ENCODE data around the gene MYCT1. TPM values are rescaled to one million over a fixed set of nuclear protein-coding genes. Genes with fewer than 3 reads are reported as not detected.

Gene MYCT1
- total RNA-seq, 1 experiment from 2014 or later = not detected

DNA sequence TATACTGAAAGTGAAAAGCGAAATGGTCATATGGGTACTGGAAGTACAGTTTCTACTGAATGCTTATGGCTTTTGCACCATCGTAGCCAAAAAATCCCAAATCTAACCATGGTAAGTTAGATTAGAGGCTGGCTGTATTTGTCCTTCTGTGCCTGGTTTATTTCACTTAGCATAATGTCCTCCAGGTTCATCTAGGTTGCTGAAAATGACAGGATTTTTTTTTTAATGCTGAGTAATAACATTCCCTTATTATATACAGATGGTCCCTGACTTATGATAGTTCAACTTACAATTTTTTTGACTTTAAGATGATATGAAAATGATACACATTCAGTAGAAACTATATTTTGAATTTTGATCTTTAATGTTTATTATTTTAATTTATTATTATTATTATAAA is 7.6 kb downstream of the MYCT1 start:
- ChIA-PET POLR2A (no interaction called here), CTCF (no interaction called here)
- Histone ChIP-seq H3K9me3 (ENCODE audit: control insufficient read depth, insufficient read depth, low read depth, low read length) (peaks cover 6% of the 10 kb centered on the region; the same call in 1 of the 2 replicates), H3K4me1 (ENCODE audit: control insufficient read depth, insufficient read depth, low read length) (no peaks in the 10 kb centered on the region), H3K27me3 (ENCODE audit: control insufficient read depth, insufficient read depth, low read length) (no peaks in the 10 kb centered on the region), H3K4me3 (ENCODE audit: low read depth in 2 of 2, low read length in 2 of 2) (no peak overlapping the region), H3K36me3 (ENCODE audit: control insufficient read depth, insufficient read depth, low read length) (no peaks in the 10 kb centered on the region), H3K27ac (ENCODE audit: low read length) (no peak overlapping the region)
- DNase-seq (ENCODE audit: low read depth, low spot score) (no peak), ATAC-seq (no peak)
- intact Hi-C loops (cut with micrococcal nuclease; ENCODE audit: unreplicated experiment) (no loop called here), in situ Hi-C loops (cut with HindIII; ENCODE audit: low pct_unique_long_range_greater_than_20kb, low sequenced_read_pairs) (no loop called here)
- TF ChIP-seq, protein P1, sequence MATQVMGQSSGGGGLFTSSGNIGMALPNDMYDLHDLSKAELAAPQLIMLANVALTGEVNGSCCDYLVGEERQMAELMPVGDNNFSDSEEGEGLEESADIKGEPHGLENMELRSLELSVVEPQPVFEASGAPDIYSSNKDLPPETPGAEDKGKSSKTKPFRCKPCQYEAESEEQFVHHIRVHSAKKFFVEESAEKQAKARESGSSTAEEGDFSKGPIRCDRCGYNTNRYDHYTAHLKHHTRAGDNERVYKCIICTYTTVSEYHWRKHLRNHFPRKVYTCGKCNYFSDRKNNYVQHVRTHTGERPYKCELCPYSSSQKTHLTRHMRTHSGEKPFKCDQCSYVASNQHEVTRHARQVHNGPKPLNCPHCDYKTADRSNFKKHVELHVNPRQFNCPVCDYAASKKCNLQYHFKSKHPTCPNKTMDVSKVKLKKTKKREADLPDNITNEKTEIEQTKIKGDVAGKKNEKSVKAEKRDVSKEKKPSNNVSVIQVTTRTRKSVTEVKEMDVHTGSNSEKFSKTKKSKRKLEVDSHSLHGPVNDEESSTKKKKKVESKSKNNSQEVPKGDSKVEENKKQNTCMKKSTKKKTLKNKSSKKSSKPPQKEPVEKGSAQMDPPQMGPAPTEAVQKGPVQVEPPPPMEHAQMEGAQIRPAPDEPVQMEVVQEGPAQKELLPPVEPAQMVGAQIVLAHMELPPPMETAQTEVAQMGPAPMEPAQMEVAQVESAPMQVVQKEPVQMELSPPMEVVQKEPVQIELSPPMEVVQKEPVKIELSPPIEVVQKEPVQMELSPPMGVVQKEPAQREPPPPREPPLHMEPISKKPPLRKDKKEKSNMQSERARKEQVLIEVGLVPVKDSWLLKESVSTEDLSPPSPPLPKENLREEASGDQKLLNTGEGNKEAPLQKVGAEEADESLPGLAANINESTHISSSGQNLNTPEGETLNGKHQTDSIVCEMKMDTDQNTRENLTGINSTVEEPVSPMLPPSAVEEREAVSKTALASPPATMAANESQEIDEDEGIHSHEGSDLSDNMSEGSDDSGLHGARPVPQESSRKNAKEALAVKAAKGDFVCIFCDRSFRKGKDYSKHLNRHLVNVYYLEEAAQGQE (IDR thresholded peaks at IDR 0.05; ENCODE audit: insufficient read depth in 1 of 2, low read depth in 2 of 2, low read length in 1 of 2) = no peak
- TF ChIP-seq, protein P2, sequence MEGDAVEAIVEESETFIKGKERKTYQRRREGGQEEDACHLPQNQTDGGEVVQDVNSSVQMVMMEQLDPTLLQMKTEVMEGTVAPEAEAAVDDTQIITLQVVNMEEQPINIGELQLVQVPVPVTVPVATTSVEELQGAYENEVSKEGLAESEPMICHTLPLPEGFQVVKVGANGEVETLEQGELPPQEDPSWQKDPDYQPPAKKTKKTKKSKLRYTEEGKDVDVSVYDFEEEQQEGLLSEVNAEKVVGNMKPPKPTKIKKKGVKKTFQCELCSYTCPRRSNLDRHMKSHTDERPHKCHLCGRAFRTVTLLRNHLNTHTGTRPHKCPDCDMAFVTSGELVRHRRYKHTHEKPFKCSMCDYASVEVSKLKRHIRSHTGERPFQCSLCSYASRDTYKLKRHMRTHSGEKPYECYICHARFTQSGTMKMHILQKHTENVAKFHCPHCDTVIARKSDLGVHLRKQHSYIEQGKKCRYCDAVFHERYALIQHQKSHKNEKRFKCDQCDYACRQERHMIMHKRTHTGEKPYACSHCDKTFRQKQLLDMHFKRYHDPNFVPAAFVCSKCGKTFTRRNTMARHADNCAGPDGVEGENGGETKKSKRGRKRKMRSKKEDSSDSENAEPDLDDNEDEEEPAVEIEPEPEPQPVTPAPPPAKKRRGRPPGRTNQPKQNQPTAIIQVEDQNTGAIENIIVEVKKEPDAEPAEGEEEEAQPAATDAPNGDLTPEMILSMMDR (IDR thresholded peaks at IDR 0.05) = no peak
- BruUV-seq (replicated peaks) = no TSS peak

DNA sequence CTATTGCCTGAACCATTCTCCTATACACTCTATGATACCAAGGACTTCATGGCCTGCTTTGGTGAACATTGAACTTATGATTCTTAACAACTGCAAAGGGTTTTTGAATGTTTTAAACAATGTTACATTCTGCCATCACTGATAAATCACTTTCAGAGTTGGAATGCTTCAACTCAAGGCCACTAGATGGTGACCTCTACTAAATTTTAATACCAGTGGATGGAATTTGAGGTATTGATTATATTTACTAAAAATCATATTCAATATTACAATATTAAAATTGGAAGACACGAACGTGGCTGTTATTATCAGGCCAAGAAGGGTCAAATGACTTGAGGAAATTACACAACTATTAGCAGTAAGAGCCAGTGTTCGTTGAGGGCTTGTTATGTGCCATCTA is 18.6 kb downstream of the MYCT1 start:
- Histone ChIP-seq H3K27ac (ENCODE audit: low read length) (no peak overlapping the region), H3K36me3 (ENCODE audit: control insufficient read depth, insufficient read depth, low read length) (no peaks in the 10 kb centered on the region), H3K4me1 (ENCODE audit: control insufficient read depth, insufficient read depth, low read length) (no peaks in the 10 kb centered on the region), H3K9me3 (ENCODE audit: control insufficient read depth, insufficient read depth, low read depth, low read length) (peaks cover 6% of the 10 kb centered on the region; the same call in 1 of the 2 replicates), H3K27me3 (ENCODE audit: control insufficient read depth, insufficient read depth, low read length) (no peaks in the 10 kb centered on the region), H3K4me3 (ENCODE audit: low read depth in 2 of 2, low read length in 2 of 2) (no peak overlapping the region)
- no peak for DNase-seq (ENCODE audit: low read depth, low spot score)
- POLR2A ChIA-PET = no interaction called here
- ATAC-seq = no peak
- no TSS peak for BruUV-seq (replicated peaks)
- CTCF ChIA-PET = no interaction called here
- no peak for TF ChIP-seq SIN3A (IDR thresholded peaks at IDR 0.05; ENCODE audit: borderline replicate concordance, insufficient read depth, low read depth, low read length)
- TF ChIP-seq TCF7L2 (IDR thresholded peaks at IDR 0.05; ENCODE audit: low read depth, low read length) = no peak
- no peak for TF ChIP-seq POLR2AphosphoS5 (IDR thresholded peaks at IDR 0.05; ENCODE audit: low read depth, low read length)
- TF ChIP-seq, protein P2 (IDR thresholded peaks at IDR 0.05) = peak; percentile 13; the same call in 1 of the 2 replicates
- TF ChIP-seq, protein P1 (IDR thresholded peaks at IDR 0.05; ENCODE audit: insufficient read depth in 1 of 2, low read depth in 2 of 2, low read length in 1 of 2) = no peak
- intact Hi-C loops (cut with micrococcal nuclease; ENCODE audit: unreplicated experiment) (no loop called here), in situ Hi-C loops (cut with HindIII; ENCODE audit: low pct_unique_long_range_greater_than_20kb, low sequenced_read_pairs) (no loop called here)

Measured in Panc1 (cell line).